Measurements from ENCODE around the gene IBSP.

DNA sequence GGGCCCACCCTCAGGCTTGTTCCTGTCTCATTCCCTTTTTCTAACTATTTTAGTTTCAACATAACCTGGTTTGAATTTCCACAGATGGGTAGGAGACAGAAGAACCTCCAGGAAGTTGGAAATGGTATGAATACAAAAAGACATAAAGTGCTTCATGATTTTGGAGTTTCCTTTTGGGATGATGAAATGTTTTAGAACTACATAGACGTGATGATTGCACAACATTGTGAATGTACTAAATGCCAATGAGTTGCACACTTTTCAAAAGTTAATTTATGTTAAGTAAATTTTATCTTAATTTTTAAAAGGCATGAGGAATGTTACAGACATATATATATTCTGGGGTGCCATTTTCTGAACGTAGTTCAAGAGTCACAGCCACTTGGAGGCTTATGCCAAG, 41.1 kb upstream of the IBSP start:
- TF ChIP-seq POLR2A (IDR thresholded peaks at IDR 0.05; ENCODE audit: low read depth, low read length) (no peak), POLR2AphosphoS5 (IDR thresholded peaks at IDR 0.05; ENCODE audit: low read depth, low read length) (no peak)
